Neural progenitor cell (in vitro differentiated cells): ENCODE data around the gene GMCL2.
"Not testable (repeated sequence)": the region's sequence is repeated elsewhere in the genome, so short reads cannot be mapped to it uniquely, and the experiment has no call there.

Experiments
- EZH2 ChIP-seq: fragments of 200-600 bp; sonication (generic); IDR thresholded peaks from 2 replicates; pipeline ENCODE4 v1.6.1; 2017; ENCODE audit warnings: antibody characterized with exemption, mild to moderate bottlenecking, moderate library complexity
- TF ChIP-seq, protein P1 (sequence below): fragments of 200-600 bp; sonication (generic); IDR thresholded peaks from 2 replicates; pipeline ENCODE4 v1.5.1; 2017; ENCODE audit warnings: antibody characterized with exemption, mild to moderate bottlenecking

DNA sequence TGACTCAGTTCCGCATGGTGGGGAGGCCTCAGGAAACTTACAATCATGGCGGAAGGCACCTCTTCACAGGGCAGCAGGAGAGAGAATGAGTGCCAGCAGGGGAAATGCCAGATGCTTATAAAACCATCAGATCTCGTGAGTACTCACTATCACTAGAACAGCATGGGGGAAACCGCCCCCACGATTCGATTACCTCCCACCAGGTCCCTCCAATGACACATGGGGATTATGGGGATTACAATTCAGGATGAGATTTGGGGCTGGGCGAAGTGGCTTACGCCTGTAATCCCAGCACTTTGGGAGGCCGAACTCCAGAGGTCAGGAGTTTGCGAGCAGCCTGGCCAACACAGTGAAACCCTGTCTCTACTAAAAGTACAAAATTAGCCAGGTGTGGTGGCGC is 11.0 kb upstream of the GMCL2 start:
- TF ChIP-seq, protein P1, sequence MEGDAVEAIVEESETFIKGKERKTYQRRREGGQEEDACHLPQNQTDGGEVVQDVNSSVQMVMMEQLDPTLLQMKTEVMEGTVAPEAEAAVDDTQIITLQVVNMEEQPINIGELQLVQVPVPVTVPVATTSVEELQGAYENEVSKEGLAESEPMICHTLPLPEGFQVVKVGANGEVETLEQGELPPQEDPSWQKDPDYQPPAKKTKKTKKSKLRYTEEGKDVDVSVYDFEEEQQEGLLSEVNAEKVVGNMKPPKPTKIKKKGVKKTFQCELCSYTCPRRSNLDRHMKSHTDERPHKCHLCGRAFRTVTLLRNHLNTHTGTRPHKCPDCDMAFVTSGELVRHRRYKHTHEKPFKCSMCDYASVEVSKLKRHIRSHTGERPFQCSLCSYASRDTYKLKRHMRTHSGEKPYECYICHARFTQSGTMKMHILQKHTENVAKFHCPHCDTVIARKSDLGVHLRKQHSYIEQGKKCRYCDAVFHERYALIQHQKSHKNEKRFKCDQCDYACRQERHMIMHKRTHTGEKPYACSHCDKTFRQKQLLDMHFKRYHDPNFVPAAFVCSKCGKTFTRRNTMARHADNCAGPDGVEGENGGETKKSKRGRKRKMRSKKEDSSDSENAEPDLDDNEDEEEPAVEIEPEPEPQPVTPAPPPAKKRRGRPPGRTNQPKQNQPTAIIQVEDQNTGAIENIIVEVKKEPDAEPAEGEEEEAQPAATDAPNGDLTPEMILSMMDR: not testable (repeated sequence)
- not testable (repeated sequence) for TF ChIP-seq EZH2
